Keratinocyte (primary cell): ENCODE measurements around the gene RYR1. TPM values are rescaled to one million over a fixed set of nuclear protein-coding genes. Genes with fewer than 3 reads are reported as not detected.

Source experiments
- DNase-seq: peaks from one replicate; pipeline ENCODE4 v3.0.0-alpha.2; 2011; ENCODE audit warnings: low read depth, missing footprints, low spot score
- FAIRE-seq: peaks from 2 replicates; lab custom pipeline; 2011; peaks lifted over from hg19 to GRCh38; lab: Jason Lieb, UNC
- H2AFZ ChIP-seq: 2 replicates; pipeline ENCODE4 v1.6.0; 2012; ENCODE audit warnings: low read length, control low read depth, inconsistent platforms; ENCODE audit not compliant: control insufficient read depth
- H3K27ac ChIP-seq: 2 replicates; pipeline ENCODE4 v1.5.1; 2011; ENCODE audit warnings: low read length; ENCODE audit not compliant: control insufficient read depth, insufficient read depth
- H3K27me3 ChIP-seq: 3 replicates; pipeline ENCODE4 v1.6.0; 2011; ENCODE audit warnings: low read length; ENCODE audit not compliant: control insufficient read depth, insufficient read depth; ENCODE audit errors: extremely low read depth
- H3K36me3 ChIP-seq, 2 experiments: 2 replicates in 1 of 2; 3 replicates in 1 of 2; pipeline ENCODE4 v1.5.1; 2011; ENCODE audit warnings: low read length in 2 of 2, mild to moderate bottlenecking in 1 of 2; ENCODE audit not compliant: control insufficient read depth in 2 of 2, insufficient read depth in 2 of 2; ENCODE audit errors: extremely low read depth in 1 of 2
- H3K4me1 ChIP-seq: 3 replicates; pipeline ENCODE4 v1.5.1; 2011; ENCODE audit warnings: low read length; ENCODE audit not compliant: control insufficient read depth, insufficient read depth; ENCODE audit errors: extremely low read depth
- H3K4me2 ChIP-seq: 3 replicates; pipeline ENCODE4 v1.6.0; 2011; ENCODE audit warnings: low read depth, low read length; ENCODE audit not compliant: control insufficient read depth, insufficient read depth; ENCODE audit errors: extremely low read depth
- H3K4me3 ChIP-seq, 3 experiments: fragments of 200-600 bp in 1 of 3; sonication (generic) in 1 of 3; 2 replicates in 2 of 3; 3 replicates in 1 of 3; pipeline ENCODE4 v1.5.1; 2011 to 2016; ENCODE audit warnings: low read length in 3 of 3, mild to moderate bottlenecking in 3 of 3, control low read depth in 2 of 3, inconsistent platforms in 1 of 3, low read depth in 1 of 3, mixed read lengths in 1 of 3, mixed run types in 1 of 3, moderate library complexity in 1 of 3; ENCODE audit not compliant: control insufficient read depth in 2 of 3, insufficient read depth in 2 of 3; ENCODE audit errors: extremely low read depth in 1 of 3
- H3K79me2 ChIP-seq: 2 replicates; pipeline ENCODE4 v1.6.0; 2012; ENCODE audit warnings: low read length; ENCODE audit not compliant: control insufficient read depth, insufficient read depth
- H3K9ac ChIP-seq: 3 replicates; pipeline ENCODE4 v1.6.0; 2011; ENCODE audit warnings: low read length; ENCODE audit not compliant: control insufficient read depth, insufficient read depth; ENCODE audit errors: extremely low read depth
- H3K9me1 ChIP-seq: 3 replicates; pipeline ENCODE4 v1.6.0; 2011; ENCODE audit warnings: low read length; ENCODE audit not compliant: control insufficient read depth, insufficient read depth; ENCODE audit errors: extremely low read depth
- H3K9me3 ChIP-seq: 2 replicates; pipeline ENCODE4 v1.5.1; 2012; ENCODE audit warnings: low read depth, low read length; ENCODE audit not compliant: control insufficient read depth
- H4K20me1 ChIP-seq: 3 replicates; pipeline ENCODE4 v1.6.0; 2011; ENCODE audit warnings: low read length; ENCODE audit not compliant: control insufficient read depth, insufficient read depth; ENCODE audit errors: extremely low read depth
- EZH2 ChIP-seq: IDR thresholded peaks from one replicate; pipeline ENCODE4 v1.6.1; 2012; ENCODE audit warnings: inconsistent platforms, mild to moderate bottlenecking, low read length, moderate library complexity
- dilution Hi-C: fragments of 300-500 bp; cut with MboI; formaldehyde crosslinking; loops from one replicate; pipeline ENCODE4 v1.7.0; 2020; ENCODE audit warnings: low sequenced_read_pairs; ENCODE audit not compliant: extremely low pct_ligation_motif_present
- polyA plus RNA-seq, 5 experiments: library from polyadenylated mRNA; depleted of rRNA in 3 of 5; stranded (reverse) in 3 of 5; stranded (forward) in 1 of 5; unstranded in 1 of 5; fragments of >200 nt; gene quantifications; 1 replicate in 1 of 5; 2 replicates in 3 of 5; 3 replicates in 1 of 5; pipeline versions ENCODE4 v1.2.1 to v1.2.3, GENCODE V29; 2011 to 2012; ENCODE audit warnings: missing spikeins in 2 of 5, low read depth in 1 of 5, low replicate concordance in 1 of 5
- TF ChIP-seq, protein P1 (sequence below), 3 experiments: IDR thresholded peaks in 1 of 3; conservative IDR thresholded peaks in 1 of 3; optimal IDR thresholded peaks in 1 of 3; 2 replicates in 2 of 3; 3 replicates in 1 of 3; pipeline versions ENCODE3 to v1.5.1; 2011; ENCODE audit warnings: low read length in 3 of 3, mild to moderate bottlenecking in 3 of 3, moderate library complexity in 2 of 3, control low read depth in 1 of 3, inconsistent platforms in 1 of 3; ENCODE audit not compliant: insufficient read depth in 2 of 3; ENCODE audit errors: extremely low read depth in 1 of 3

The RYR1 gene
- polyA plus RNA-seq, 1 donor (not counting 4 experiments of a cell fraction or from before 2014, with no cell fraction given): 0.41 TPM

DNA sequence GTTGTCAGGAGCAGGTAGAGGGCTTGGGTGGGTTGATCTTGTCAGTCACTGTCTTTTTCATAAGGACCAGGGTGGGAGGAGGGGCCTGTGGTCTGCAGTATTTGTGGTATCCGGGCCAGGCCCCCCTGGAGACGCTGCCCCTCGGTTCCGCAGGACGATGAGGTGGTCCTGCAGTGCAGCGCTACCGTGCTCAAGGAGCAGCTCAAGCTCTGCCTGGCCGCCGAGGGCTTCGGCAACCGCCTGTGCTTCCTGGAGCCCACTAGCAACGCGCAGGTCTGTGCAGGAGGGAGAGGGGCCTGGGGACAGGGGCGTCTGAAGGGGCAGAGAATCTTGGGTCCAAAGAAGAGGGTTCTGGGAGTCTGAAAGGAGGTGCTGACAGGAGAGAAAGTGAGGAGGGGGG lies 7.1 kb downstream of the RYR1 start:
- no peaks in the 10 kb centered on the region for H3K4me1 ChIP-seq
- no peaks in the 10 kb centered on the region for H3K27me3 ChIP-seq
- no peak overlapping the region for H3K4me3 ChIP-seq
- no peak for DNase-seq
- H3K9me1 ChIP-seq: no peaks in the 10 kb centered on the region
- dilution Hi-C loops: no loop called here
- no peaks in the 10 kb centered on the region for H3K36me3 ChIP-seq
- no peak for TF ChIP-seq EZH2
- TF ChIP-seq, protein P1, sequence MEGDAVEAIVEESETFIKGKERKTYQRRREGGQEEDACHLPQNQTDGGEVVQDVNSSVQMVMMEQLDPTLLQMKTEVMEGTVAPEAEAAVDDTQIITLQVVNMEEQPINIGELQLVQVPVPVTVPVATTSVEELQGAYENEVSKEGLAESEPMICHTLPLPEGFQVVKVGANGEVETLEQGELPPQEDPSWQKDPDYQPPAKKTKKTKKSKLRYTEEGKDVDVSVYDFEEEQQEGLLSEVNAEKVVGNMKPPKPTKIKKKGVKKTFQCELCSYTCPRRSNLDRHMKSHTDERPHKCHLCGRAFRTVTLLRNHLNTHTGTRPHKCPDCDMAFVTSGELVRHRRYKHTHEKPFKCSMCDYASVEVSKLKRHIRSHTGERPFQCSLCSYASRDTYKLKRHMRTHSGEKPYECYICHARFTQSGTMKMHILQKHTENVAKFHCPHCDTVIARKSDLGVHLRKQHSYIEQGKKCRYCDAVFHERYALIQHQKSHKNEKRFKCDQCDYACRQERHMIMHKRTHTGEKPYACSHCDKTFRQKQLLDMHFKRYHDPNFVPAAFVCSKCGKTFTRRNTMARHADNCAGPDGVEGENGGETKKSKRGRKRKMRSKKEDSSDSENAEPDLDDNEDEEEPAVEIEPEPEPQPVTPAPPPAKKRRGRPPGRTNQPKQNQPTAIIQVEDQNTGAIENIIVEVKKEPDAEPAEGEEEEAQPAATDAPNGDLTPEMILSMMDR (optimal IDR thresholded peaks at IDR 0.05 in 1 of 3, IDR thresholded peaks at IDR 0.05 in 1 of 3, conservative IDR thresholded peaks at IDR 0.05 in 1 of 3; ENCODE audit: extremely low read depth in 1 of 3, insufficient read depth in 2 of 3, low read length in 3 of 3): no peak
- no peaks in the 10 kb centered on the region for H3K9me3 ChIP-seq
- no peak overlapping the region for H2AFZ ChIP-seq
- FAIRE-seq: no peak
- H4K20me1 ChIP-seq: no peaks in the 10 kb centered on the region
- H3K27ac ChIP-seq: no peak overlapping the region
- no peak overlapping the region for H3K4me2 ChIP-seq
- no peak overlapping the region for H3K9ac ChIP-seq
- no peaks in the 10 kb centered on the region for H3K79me2 ChIP-seq

DNA sequence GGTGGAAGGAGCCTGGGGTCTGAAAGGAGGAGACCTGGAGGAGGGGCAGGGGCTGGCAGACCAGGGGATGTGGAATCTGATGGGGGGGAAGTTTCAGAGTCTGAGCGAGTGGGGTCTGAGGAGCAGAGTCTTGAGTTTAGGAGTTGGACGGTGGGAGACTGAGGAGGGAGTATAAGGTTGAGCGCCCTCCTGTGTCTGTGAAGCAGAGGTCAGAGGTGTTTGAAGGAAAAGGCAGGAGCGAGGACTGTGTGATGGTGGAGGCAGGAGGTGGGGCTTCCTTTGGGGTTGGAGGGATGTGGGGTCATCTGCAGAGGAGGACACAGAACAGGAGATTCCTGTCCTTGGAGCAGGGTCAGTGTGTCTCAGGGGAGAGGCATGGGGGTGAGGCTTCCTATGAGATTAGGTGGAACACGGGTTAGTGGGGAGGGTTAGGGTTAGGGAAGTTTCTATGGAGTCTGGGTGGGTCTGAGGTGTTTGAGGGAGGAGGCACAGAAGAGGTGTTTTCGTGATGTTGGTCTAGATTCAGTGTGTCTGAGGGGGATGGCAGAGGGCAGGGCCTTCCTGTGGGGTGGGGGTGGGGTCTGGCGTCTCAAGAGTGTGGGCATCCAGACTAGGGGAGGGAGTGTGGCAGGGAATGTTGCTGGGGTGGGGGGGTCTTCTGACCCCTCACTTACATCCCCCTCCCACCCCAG lies 8.3 kb downstream of the RYR1 start:
- H3K9me1 ChIP-seq: no peaks in the 10 kb centered on the region
- FAIRE-seq (no peak), DNase-seq (no peak)
- dilution Hi-C loops: no loop called here
- H3K79me2 ChIP-seq: no peaks in the 10 kb centered on the region
- TF ChIP-seq, protein P1 (optimal IDR thresholded peaks at IDR 0.05 in 1 of 3, IDR thresholded peaks at IDR 0.05 in 1 of 3, conservative IDR thresholded peaks at IDR 0.05 in 1 of 3; ENCODE audit: extremely low read depth in 1 of 3, insufficient read depth in 2 of 3, low read length in 3 of 3): peak in 1 of 3 experiments; percentile 41
- no peak for TF ChIP-seq EZH2
- no peaks in the 10 kb centered on the region for H4K20me1 ChIP-seq
- no peak overlapping the region for H3K9ac ChIP-seq
- no peak overlapping the region for H3K4me3 ChIP-seq
- no peaks in the 10 kb centered on the region for H3K9me3 ChIP-seq
- no peak overlapping the region for H3K4me2 ChIP-seq
- H2AFZ ChIP-seq: no peak overlapping the region
- no peak overlapping the region for H3K27ac ChIP-seq
- no peaks in the 10 kb centered on the region for H3K36me3 ChIP-seq
- H3K27me3 ChIP-seq: no peaks in the 10 kb centered on the region
- H3K4me1 ChIP-seq: no peaks in the 10 kb centered on the region
